Endothelial cell of umbilical vein (primary cell): ENCODE measurements around the gene COMT. TPM values are rescaled to one million over a fixed set of nuclear protein-coding genes. Genes with fewer than 3 reads are reported as not detected.

Source experiments
- BruUV-seq: library from RNA; stranded (reverse); fragments of 400-500 nt; replicated peaks from 2 replicates; lab custom pipeline; 2021; lab: Mats Ljungman, UMichigan
- CTCF ChIA-PET: fragments of 300-600, 350-600 bp; sonication (Branson Sonifier 250); formaldehyde crosslinking; loops from one replicate; lab custom pipeline; 2021; ENCODE audit warnings: antibody characterized with exemption, inconsistent platforms; lab: Charles Lee
- POLR2A ChIA-PET: fragments of 300-600, 350-600 bp; sonication (Branson Sonifier 250); formaldehyde crosslinking; loops from one replicate; lab custom pipeline; 2021; ENCODE audit warnings: antibody characterized with exemption, inconsistent platforms; lab: Charles Lee
- DNase-seq: peaks from one replicate; pipeline ENCODE4 v3.0.0-alpha.2; 2011; ENCODE audit warnings: low read depth, low spot score
- FAIRE-seq: peaks from 2 replicates; lab custom pipeline; 2011; peaks lifted over from hg19 to GRCh38; lab: Jason Lieb, UNC
- H2AFZ ChIP-seq: 2 replicates; pipeline ENCODE4 v1.6.0; 2012; ENCODE audit warnings: low read depth, low read length, control low read depth, inconsistent platforms
- H3K27ac ChIP-seq: 2 replicates; pipeline ENCODE4 v1.5.1; 2011; ENCODE audit warnings: low read depth, mild to moderate bottlenecking, control low read depth, low read length, moderate library complexity; ENCODE audit not compliant: insufficient read depth
- H3K27me3 ChIP-seq, 2 experiments: 2 replicates each; pipeline versions ENCODE4 v1.6.0 to v1.6.1; 2011; ENCODE audit warnings: low read length in 2 of 2, mixed read lengths in 1 of 2; ENCODE audit not compliant: control insufficient read depth in 2 of 2, insufficient read depth in 2 of 2
- H3K36me3 ChIP-seq, 2 experiments: 2 replicates in 1 of 2; 3 replicates in 1 of 2; pipeline ENCODE4 v1.5.1; 2011; ENCODE audit warnings: low read length in 2 of 2, mild to moderate bottlenecking in 1 of 2, moderate library complexity in 1 of 2; ENCODE audit not compliant: control insufficient read depth in 2 of 2, insufficient read depth in 2 of 2; ENCODE audit errors: extremely low read depth in 1 of 2
- H3K4me1 ChIP-seq: 3 replicates; pipeline ENCODE4 v1.5.1; 2011; ENCODE audit warnings: mild to moderate bottlenecking, low read length; ENCODE audit not compliant: control insufficient read depth, insufficient read depth; ENCODE audit errors: extremely low read depth
- H3K4me2 ChIP-seq: 2 replicates; pipeline ENCODE4 v1.6.1; 2011; ENCODE audit warnings: low read length, control low read depth, mixed read lengths; ENCODE audit not compliant: insufficient read depth
- H3K4me3 ChIP-seq, 3 experiments: fragments of 200-600 bp in 1 of 3; sonication (generic), shearing (Covaris generic) in 1 of 3; replicated peaks in 1 of 3; 2 replicates each; pipeline ENCODE4 v1.5.1; 2011 to 2016; ENCODE audit warnings: control low read depth in 3 of 3, low read length in 3 of 3, mild to moderate bottlenecking in 2 of 3, inconsistent platforms in 1 of 3, low read depth in 1 of 3, moderate library complexity in 1 of 3; ENCODE audit not compliant: insufficient read depth in 1 of 3
- H3K79me2 ChIP-seq: 2 replicates; pipeline ENCODE4 v1.6.0; 2012; ENCODE audit warnings: low read length, inconsistent platforms; ENCODE audit not compliant: control insufficient read depth, insufficient read depth
- H3K9ac ChIP-seq: replicated peaks from 2 replicates; pipeline ENCODE3; 2011; ENCODE audit warnings: low read length, control low read depth; ENCODE audit not compliant: insufficient read depth; ENCODE audit errors: extremely low read depth
- H3K9me1 ChIP-seq: replicated peaks from 3 replicates; pipeline ENCODE4 v1.6.0; 2011; ENCODE audit warnings: mild to moderate bottlenecking, low read length; ENCODE audit not compliant: control insufficient read depth, insufficient read depth; ENCODE audit errors: extremely low read depth
- H3K9me3 ChIP-seq: replicated peaks from 2 replicates; pipeline ENCODE4 v1.5.1; 2012; ENCODE audit warnings: low read length, inconsistent platforms; ENCODE audit not compliant: control insufficient read depth, insufficient read depth
- H4K20me1 ChIP-seq: replicated peaks from 2 replicates; pipeline ENCODE3; 2011; ENCODE audit warnings: mild to moderate bottlenecking, low read length; ENCODE audit not compliant: control insufficient read depth, insufficient read depth; ENCODE audit errors: extremely low read depth
- CTCF ChIP-seq, 2 donors: IDR thresholded peaks; 1 replicate in 1 of 2; 2 replicates in 1 of 2; pipeline ENCODE4 v1.5.1; 2011; ENCODE audit warnings: low read length in 2 of 2, mild to moderate bottlenecking in 2 of 2, moderate library complexity in 2 of 2, control low read depth in 1 of 2, inconsistent platforms in 1 of 2, low read depth in 1 of 2; ENCODE audit not compliant: insufficient read depth in 1 of 2; ENCODE audit errors: extremely low read depth in 1 of 2
- EZH2 ChIP-seq: IDR thresholded peaks from 2 replicates; pipeline ENCODE4 v1.6.1; 2012; ENCODE audit warnings: borderline replicate concordance, low read depth, mild to moderate bottlenecking, moderate library complexity, low read length, inconsistent platforms; ENCODE audit not compliant: severe bottlenecking
- FOS ChIP-seq: IDR thresholded peaks from 2 replicates; pipeline ENCODE4 v1.6.1; 2011; ENCODE audit warnings: mild to moderate bottlenecking, low read length, moderate library complexity, borderline replicate concordance; ENCODE audit not compliant: insufficient read depth
- GATA2 ChIP-seq: IDR thresholded peaks from 2 replicates; pipeline ENCODE4 v1.7.0; 2011; ENCODE audit warnings: low read depth, mild to moderate bottlenecking, moderate library complexity, mixed read lengths, low read length; ENCODE audit not compliant: insufficient read length, insufficient read depth
- JUN ChIP-seq: IDR thresholded peaks from 2 replicates; pipeline ENCODE4 v1.6.1; 2011; ENCODE audit warnings: borderline replicate concordance, low read depth; ENCODE audit not compliant: insufficient read length, insufficient read depth
- MAX ChIP-seq: IDR thresholded peaks from 2 replicates; pipeline ENCODE4 v1.6.1; 2011; ENCODE audit not compliant: insufficient read depth, insufficient read length
- MYC ChIP-seq: IDR thresholded peaks from one replicate; pipeline ENCODE4 v1.6.1; 2011; ENCODE audit warnings: mild to moderate bottlenecking, low read depth, low read length
- POLR2A ChIP-seq: IDR thresholded peaks from 2 replicates; pipeline ENCODE4 v1.6.1; 2012; ENCODE audit warnings: low read depth, mild to moderate bottlenecking, control low read depth, low read length
- POLR2AphosphoS5 ChIP-seq: IDR thresholded peaks from 2 replicates; pipeline ENCODE4 v1.6.1; 2012; ENCODE audit warnings: low read depth, mild to moderate bottlenecking, control low read depth, low read length, moderate library complexity; ENCODE audit not compliant: insufficient read depth
- dilution Hi-C: fragments of 300-500 bp; cut with MboI; formaldehyde crosslinking; loops from one replicate; pipeline ENCODE4 v1.15.0; 2019; ENCODE audit warnings: low sequenced_read_pairs; ENCODE audit not compliant: extremely low pct_ligation_motif_present
- intact Hi-C: fragments of 100-400 bp; cut with micrococcal nuclease; formaldehyde crosslinking; loops from one replicate; pipeline ENCODE4 v1.10.0; 2022
- polyA plus RNA-seq, 4 experiments: library from polyadenylated mRNA; depleted of rRNA in 3 of 4; stranded (reverse) in 3 of 4; unstranded in 1 of 4; fragments of >200 nt; gene quantifications; 2 replicates each; pipeline versions ENCODE4 v1.2.1 to v1.2.3, GENCODE V29; 2011 to 2012; ENCODE audit warnings: missing spikeins in 1 of 4
- total RNA-seq: library from RNA; stranded (reverse); gene quantifications from 2 replicates; pipeline ENCODE4 v1.2.3, GENCODE V29; 2021

The COMT gene
- total and polyA plus RNA-seq, 2 donors (not counting 3 experiments of a cell fraction or from before 2014, with no cell fraction given) = 221 to 537 TPM

- FAIRE-seq = no peak
- CTCF ChIA-PET = interaction anchor here (1.4 to 7.3 kb wide), 10 partner anchors 8 to 58 kb away, joined by 5 to 304 read pairs (median 21); no protein-coding TSS in a partner anchor
- DNase-seq = no peak
- no peak for TF ChIP-seq GATA2
- TF ChIP-seq JUN = no peak
- no peak for TF ChIP-seq CTCF (IDR thresholded peaks at IDR 0.05; ENCODE audit: extremely low read depth in 1 of 2, insufficient read depth in 1 of 2, low read depth in 1 of 2, low read length in 2 of 2)
- no peak for TF ChIP-seq MYC
- TF ChIP-seq POLR2AphosphoS5 = no peak
- TF ChIP-seq POLR2A = no peak
- TF ChIP-seq EZH2 = no peak
- TF ChIP-seq FOS = no peak
- TF ChIP-seq MAX = no peak
- Histone ChIP-seq H2AFZ (no peak overlapping the region), H3K4me3 (no peak overlapping the region), H3K27ac (no peak overlapping the region), H3K9me1 (no peaks in the 10 kb centered on the region), H3K27me3 (no peaks in the 10 kb centered on the region), H3K36me3 (no peaks in the 10 kb centered on the region), H3K4me1 (peaks cover 6% of the 10 kb centered on the region), H3K9ac (no peak overlapping the region), H4K20me1 (no peaks in the 10 kb centered on the region), H3K9me3 (no peaks in the 10 kb centered on the region), H3K79me2 (no peaks in the 10 kb centered on the region), H3K4me2 (no peak overlapping the region)
- POLR2A ChIA-PET = interaction anchor here (1.1 to 1.5 kb wide), 2 partner anchors 38 to 41 kb away, joined by 4 to 5 read pairs; no protein-coding TSS in a partner anchor
- dilution Hi-C loops (no loop called here), intact Hi-C loops (loop anchor here (2.0 kb wide), 1 partner anchor 281 kb away; no protein-coding TSS in a partner anchor)
- BruUV-seq = no TSS peak
Observed at GRCh38 chr22:20011993-20012740, 70.6 kb downstream of the COMT start.
